Thoracic aorta (tissue), 2 donors: ENCODE data around the gene ANKRD24. TPM values are rescaled to one million over a fixed set of nuclear protein-coding genes. Genes with fewer than 3 reads are reported as not detected.

Experiments
- ATAC-seq: fragments of 150-250 bp; one replicate; pipeline ENCODE4 v1.8.0; 2017; ENCODE audit warnings: low read depth; ENCODE audit not compliant: insufficient number of reproducible peaks, low FRiP score
- DNase-seq: peaks from one replicate; pipeline ENCODE4 v3.0.0-alpha.2; 2020; ENCODE audit warnings: low spot score
- H3K27ac ChIP-seq, 2 donors: fragments of 200-600 bp; sonication (generic); 1 replicate in 1 of 2; 2 replicates in 1 of 2; pipeline ENCODE4 v1.5.1; 2016; ENCODE audit warnings: mild to moderate bottlenecking in 2 of 2, moderate library complexity in 2 of 2
- H3K27me3 ChIP-seq: fragments of 200-600 bp; sonication (generic); replicated peaks from 2 replicates; pipeline ENCODE4 v1.6.0; 2016; ENCODE audit warnings: mild to moderate bottlenecking; ENCODE audit not compliant: insufficient read depth
- H3K36me3 ChIP-seq: fragments of 200-600 bp; sonication (generic); one replicate; pipeline ENCODE4 v1.5.1; 2016
- H3K4me1 ChIP-seq, 2 donors: fragments of 200-600 bp; sonication (generic); 1 replicate in 1 of 2; 2 replicates in 1 of 2; pipeline versions ENCODE4 v1.5.1 to v1.6.0; 2016; ENCODE audit warnings: low read depth in 2 of 2, mild to moderate bottlenecking in 1 of 2; ENCODE audit not compliant: control insufficient read depth in 1 of 2
- H3K4me3 ChIP-seq: fragments of 200-600 bp; sonication (generic); 2 replicates; pipeline ENCODE4 v1.5.1; 2016; ENCODE audit warnings: mild to moderate bottlenecking
- H3K9me3 ChIP-seq: fragments of 200-600 bp; sonication (generic); 2 replicates; pipeline ENCODE4 v1.5.1; 2016
- total RNA-seq, 2 donors: library from RNA; depleted of rRNA; stranded (reverse); fragments of >200 nt; gene quantifications; one replicate each; pipeline versions ENCODE4 v1.1.0 to v1.2.3, GENCODE V29; 2016
- TF ChIP-seq, protein P1 (sequence below): fragments of 200-600 bp; sonication (generic); IDR thresholded peaks from one replicate; pipeline ENCODE4 v1.5.1; 2019; ENCODE audit warnings: antibody characterized with exemption

The ANKRD24 gene
- total RNA-seq, 2 donors from 2014 or later, result 0.28 to 1.1 TPM

DNA sequence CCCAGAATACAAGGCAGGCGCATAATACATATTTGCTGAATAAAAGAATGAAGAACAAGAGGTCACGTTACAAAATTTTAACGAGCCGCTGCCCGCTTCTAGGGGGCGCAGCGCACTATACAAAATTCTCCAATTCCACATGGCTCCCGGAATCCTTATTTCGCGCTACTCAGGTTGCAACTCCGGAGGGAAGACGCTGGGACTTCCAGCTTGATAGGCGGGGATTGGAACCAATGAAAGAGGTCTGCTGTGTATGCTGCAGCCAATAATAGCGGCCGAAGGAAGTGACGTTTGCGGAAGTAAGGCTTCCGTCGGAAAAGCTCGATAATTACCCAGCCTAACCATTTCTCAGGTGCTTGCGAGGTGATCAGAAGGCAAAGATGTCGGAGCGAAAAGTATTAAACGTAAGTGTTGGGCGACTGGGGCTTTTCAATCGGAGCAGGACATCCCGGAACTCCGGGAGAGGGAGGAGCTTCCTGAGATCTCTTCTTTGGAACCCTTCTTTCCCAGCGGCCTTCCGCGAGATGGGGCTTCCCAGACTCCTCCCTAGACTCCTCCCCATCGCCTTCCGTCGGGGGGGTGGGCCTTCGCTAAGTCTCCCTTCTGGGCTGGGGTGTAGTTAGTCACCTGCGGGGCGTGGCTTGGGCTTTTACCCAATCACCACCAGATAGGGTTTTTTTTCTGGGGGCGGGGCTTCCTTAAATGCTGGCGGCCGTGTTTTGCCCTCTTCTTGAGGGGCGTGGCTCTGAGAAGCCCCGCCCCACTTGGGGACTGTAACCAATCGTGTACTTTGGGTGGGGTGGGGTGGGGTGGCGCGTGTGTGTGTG, 64.5 kb downstream of the ANKRD24 start, which contains the start of gene YJU2:
TSS of gene YJU2 (plus strand) at position 314 of the 827 bp plus-strand sequence. CDS start at position 381, 67 bp downstream.
- peaks cover 26% of the 10 kb centered on the region for H3K36me3 ChIP-seq
- no peaks in the 10 kb centered on the region for H3K27me3 ChIP-seq
- H3K4me3 ChIP-seq, result peak within 1 kb of the TSS; percentile 98
- peaks cover 4 to 12% of the 10 kb centered on the region in 2 donors for H3K4me1 ChIP-seq
- H3K9me3 ChIP-seq, result no peaks in the 10 kb centered on the region
- H3K27ac ChIP-seq, result peak within 1 kb of the TSS; percentile 92 to 99
- peak; percentile 99 for ATAC-seq
- TF ChIP-seq, protein P1, sequence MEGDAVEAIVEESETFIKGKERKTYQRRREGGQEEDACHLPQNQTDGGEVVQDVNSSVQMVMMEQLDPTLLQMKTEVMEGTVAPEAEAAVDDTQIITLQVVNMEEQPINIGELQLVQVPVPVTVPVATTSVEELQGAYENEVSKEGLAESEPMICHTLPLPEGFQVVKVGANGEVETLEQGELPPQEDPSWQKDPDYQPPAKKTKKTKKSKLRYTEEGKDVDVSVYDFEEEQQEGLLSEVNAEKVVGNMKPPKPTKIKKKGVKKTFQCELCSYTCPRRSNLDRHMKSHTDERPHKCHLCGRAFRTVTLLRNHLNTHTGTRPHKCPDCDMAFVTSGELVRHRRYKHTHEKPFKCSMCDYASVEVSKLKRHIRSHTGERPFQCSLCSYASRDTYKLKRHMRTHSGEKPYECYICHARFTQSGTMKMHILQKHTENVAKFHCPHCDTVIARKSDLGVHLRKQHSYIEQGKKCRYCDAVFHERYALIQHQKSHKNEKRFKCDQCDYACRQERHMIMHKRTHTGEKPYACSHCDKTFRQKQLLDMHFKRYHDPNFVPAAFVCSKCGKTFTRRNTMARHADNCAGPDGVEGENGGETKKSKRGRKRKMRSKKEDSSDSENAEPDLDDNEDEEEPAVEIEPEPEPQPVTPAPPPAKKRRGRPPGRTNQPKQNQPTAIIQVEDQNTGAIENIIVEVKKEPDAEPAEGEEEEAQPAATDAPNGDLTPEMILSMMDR, result peak; percentile 26
- DNase-seq, result peak; percentile 99

DNA sequence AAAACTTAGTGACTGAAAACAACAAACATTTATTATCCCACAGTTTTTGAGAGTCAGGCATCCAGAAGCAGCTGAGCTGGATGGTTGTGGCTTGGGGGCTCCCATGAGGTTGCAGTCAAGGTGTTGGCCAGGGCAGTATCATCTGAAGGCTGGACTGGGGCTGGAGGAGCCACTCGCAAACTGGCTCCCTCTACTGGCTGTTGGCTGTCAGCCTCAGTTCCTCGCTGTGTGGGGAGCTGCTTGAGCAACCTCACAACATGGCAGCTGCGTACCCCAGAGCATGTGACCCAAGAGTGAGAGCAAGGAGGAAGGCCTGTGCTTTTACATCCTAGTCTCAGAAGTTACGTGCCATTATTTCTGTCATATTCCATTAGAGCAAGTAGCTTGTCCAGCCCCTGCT, 74.1 kb downstream of the ANKRD24 start:
- H3K4me3 ChIP-seq, result no peak overlapping the region
- TF ChIP-seq, protein P1, result no peak
- DNase-seq, result no peak
- H3K36me3 ChIP-seq, result peaks cover 69% of the 10 kb centered on the region
- no peak overlapping the region for H3K27ac ChIP-seq
- ATAC-seq, result no peak
- H3K27me3 ChIP-seq, result no peaks in the 10 kb centered on the region
- H3K4me1 ChIP-seq, result no peaks in the 10 kb centered on the region
- H3K9me3 ChIP-seq, result no peaks in the 10 kb centered on the region

DNA sequence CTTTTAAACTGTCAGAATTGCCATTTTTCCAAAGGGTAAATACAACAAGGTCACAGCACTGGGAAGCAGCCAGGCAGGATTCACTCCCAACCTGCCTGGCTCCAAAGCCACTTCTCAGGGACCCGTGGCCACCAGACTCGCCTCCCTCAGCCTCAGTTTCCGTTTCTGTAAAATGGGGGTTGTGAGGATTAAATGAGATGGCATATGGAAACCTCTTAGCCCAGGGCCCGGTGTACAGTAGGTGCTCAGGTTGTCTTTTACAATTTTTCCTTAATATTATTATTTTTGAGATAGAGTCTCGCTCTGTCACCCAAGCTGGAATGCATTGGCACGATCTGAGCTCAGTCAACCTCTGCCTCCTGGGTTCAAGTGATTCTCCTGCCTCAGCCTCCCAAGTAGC, 74.5 kb downstream of the ANKRD24 start:
- DNase-seq (no peak), ATAC-seq (no peak)
- Histone ChIP-seq H3K27me3 (no peaks in the 10 kb centered on the region), H3K4me1 (no peaks in the 10 kb centered on the region), H3K36me3 (peaks cover 73% of the 10 kb centered on the region), H3K4me3 (no peak overlapping the region), H3K27ac (no peak overlapping the region), H3K9me3 (no peaks in the 10 kb centered on the region)
- TF ChIP-seq, protein P1, result no peak

DNA sequence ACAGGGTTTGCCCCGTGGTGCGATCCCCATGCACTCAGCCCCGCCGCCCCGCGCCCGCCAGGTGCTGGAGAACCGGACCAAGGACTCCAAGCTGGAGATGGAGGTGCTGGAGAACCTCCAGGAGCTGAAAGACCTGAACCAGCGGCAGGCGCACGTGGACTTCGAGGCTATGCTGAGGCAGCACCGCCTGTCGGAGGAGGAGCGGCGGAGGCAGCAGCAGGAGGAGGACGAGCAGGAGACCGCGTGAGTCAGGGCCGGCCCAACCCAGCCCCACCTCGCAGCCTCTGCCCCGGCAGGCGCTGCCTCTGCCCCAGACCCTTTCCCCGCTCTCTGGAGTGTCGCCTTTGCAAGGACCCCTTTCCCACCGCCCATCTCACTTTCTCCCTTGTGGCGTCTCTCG, 75.7 kb downstream of the ANKRD24 start:
- no peak overlapping the region for H3K27ac ChIP-seq
- no peak overlapping the region for H3K4me3 ChIP-seq
- no peak for DNase-seq
- TF ChIP-seq, protein P1, result no peak
- H3K36me3 ChIP-seq, result peaks cover 82% of the 10 kb centered on the region
- H3K9me3 ChIP-seq, result no peaks in the 10 kb centered on the region
- H3K27me3 ChIP-seq, result no peaks in the 10 kb centered on the region
- no peaks in the 10 kb centered on the region for H3K4me1 ChIP-seq
- no peak for ATAC-seq

DNA sequence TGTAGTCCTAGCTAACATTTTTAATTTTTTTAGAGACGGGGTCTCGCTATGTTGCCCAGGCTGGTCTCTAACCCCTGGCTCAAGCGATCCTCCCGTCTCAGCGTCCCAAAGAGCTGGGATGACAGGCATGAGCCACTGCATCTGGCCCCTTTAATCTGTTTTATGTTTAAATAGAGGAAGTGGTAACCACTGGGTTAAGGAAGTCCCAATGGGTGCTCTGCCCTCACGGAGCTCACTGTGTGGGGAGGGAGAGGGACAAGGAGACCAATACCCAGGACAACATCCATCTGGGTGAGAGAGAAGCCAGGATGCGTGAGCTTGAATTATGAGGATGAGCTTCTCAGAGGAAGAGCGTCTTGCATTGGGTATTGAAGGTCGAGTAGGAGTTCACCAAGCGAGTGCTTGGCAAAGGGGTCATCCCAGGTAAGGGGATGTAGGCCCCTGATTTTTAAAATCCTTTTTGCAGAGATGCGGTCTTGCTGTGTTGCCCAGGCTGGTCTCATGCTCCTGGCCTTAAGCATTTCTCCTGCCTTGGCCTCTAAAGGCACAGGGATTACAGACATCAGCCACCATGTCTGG, 78.2 kb downstream of the ANKRD24 start:
- H3K27me3 ChIP-seq, result no peaks in the 10 kb centered on the region
- no peak overlapping the region for H3K4me3 ChIP-seq
- ATAC-seq (no peak), DNase-seq (no peak)
- no peaks in the 10 kb centered on the region for H3K9me3 ChIP-seq
- TF ChIP-seq, protein P1, result no peak
- H3K4me1 ChIP-seq, result no peaks in the 10 kb centered on the region
- peaks cover 73% of the 10 kb centered on the region for H3K36me3 ChIP-seq
- no peak overlapping the region for H3K27ac ChIP-seq
